HUES48 (cell line): ENCODE results near the gene CARS2.
"Not testable (repeated sequence)": the region's sequence is repeated elsewhere in the genome, so short reads cannot be mapped to it uniquely, and the experiment has no call there.

ENCODE experiments used
- H3K27ac ChIP-seq: one replicate; pipeline ENCODE4 v1.7.0; 2013; ENCODE audit warnings: low read depth, low read length, inconsistent platforms
- H3K27me3 ChIP-seq: 2 replicates; pipeline ENCODE4 v1.6.1; 2013; ENCODE audit warnings: mild to moderate bottlenecking, low read length; ENCODE audit not compliant: control insufficient read depth, insufficient read depth
- H3K36me3 ChIP-seq: 2 replicates; pipeline ENCODE4 v1.6.1; 2013; ENCODE audit warnings: low read length; ENCODE audit not compliant: control insufficient read depth, insufficient read depth
- H3K4me1 ChIP-seq: 2 replicates; pipeline ENCODE4 v1.6.1; 2013; ENCODE audit warnings: mild to moderate bottlenecking, low read length; ENCODE audit not compliant: control insufficient read depth, insufficient read depth
- H3K4me3 ChIP-seq: 2 replicates; pipeline ENCODE4 v1.5.1; 2013; ENCODE audit warnings: mild to moderate bottlenecking, low read depth, low read length
- H3K9ac ChIP-seq: 2 replicates; pipeline ENCODE4 v1.6.1; 2013; ENCODE audit warnings: mild to moderate bottlenecking, low read depth, low read length, moderate library complexity
- H3K9me3 ChIP-seq: 2 replicates; pipeline ENCODE4 v1.6.1; 2013; ENCODE audit warnings: low read length; ENCODE audit not compliant: control insufficient read depth, insufficient read depth

Gene CARS2

GRCh38 chr13:110705356-110705825, 525 bp downstream of the CARS2 start:
- Histone ChIP-seq H3K9me3 (no peaks in the 10 kb centered on the region), H3K36me3 (peaks cover 18% of the 10 kb centered on the region), H3K27ac (peak overlapping the region; percentile 71), H3K27me3 (no peaks in the 10 kb centered on the region), H3K4me3 (peak overlapping the region; percentile 78), H3K4me1 (peaks cover 9% of the 10 kb centered on the region), H3K9ac (peak overlapping the region; percentile 49; the same call in 1 of the 2 replicates)

- Histone ChIP-seq H3K4me3 (no peak overlapping the region), H3K36me3 (peaks cover 39% of the 10 kb centered on the region), H3K27me3 (no peaks in the 10 kb centered on the region), H3K9ac (no peak overlapping the region), H3K9me3 (no peaks in the 10 kb centered on the region), H3K4me1 (peaks cover 9% of the 10 kb centered on the region), H3K27ac (no peak overlapping the region)
Observed at GRCh38 chr13:110702591-110703526, 3.1 kb downstream of the CARS2 start.

- H3K9ac ChIP-seq: no peak overlapping the region
- peaks cover 9% of the 10 kb centered on the region for H3K4me1 ChIP-seq
- no peak overlapping the region for H3K4me3 ChIP-seq
- peaks cover 44% of the 10 kb centered on the region for H3K36me3 ChIP-seq
- H3K27me3 ChIP-seq: no peaks in the 10 kb centered on the region
- H3K9me3 ChIP-seq: no peaks in the 10 kb centered on the region
- H3K27ac ChIP-seq: no peak overlapping the region
Observed at GRCh38 chr13:110702089-110702488, 3.8 kb downstream of the CARS2 start.

GRCh38 chr13:110701061-110701460, 4.9 kb downstream of the CARS2 start:
- H3K27me3 ChIP-seq, H3K9ac ChIP-seq, H3K9me3 ChIP-seq, H3K27ac ChIP-seq, H3K4me1 ChIP-seq, H3K4me3 ChIP-seq: not testable (repeated sequence)
- peaks cover 52% of the 10 kb centered on the region for H3K36me3 ChIP-seq

- Histone ChIP-seq H3K9me3 (no peaks in the 10 kb centered on the region), H3K9ac (no peak overlapping the region), H3K27ac (no peak overlapping the region), H3K36me3 (peaks cover 55% of the 10 kb centered on the region), H3K4me1 (peaks cover 6% of the 10 kb centered on the region), H3K27me3 (no peaks in the 10 kb centered on the region), H3K4me3 (no peak overlapping the region)
Observed at GRCh38 chr13:110700641-110701040, 5.3 kb downstream of the CARS2 start.

GRCh38 chr13:110700186-110700585, 5.7 kb downstream of the CARS2 start:
- no peaks in the 10 kb centered on the region for H3K27me3 ChIP-seq
- no peaks in the 10 kb centered on the region for H3K9me3 ChIP-seq
- H3K4me3 ChIP-seq: no peak overlapping the region
- peaks cover 6% of the 10 kb centered on the region for H3K4me1 ChIP-seq
- no peak overlapping the region for H3K9ac ChIP-seq
- H3K27ac ChIP-seq: no peak overlapping the region
- peaks cover 59% of the 10 kb centered on the region for H3K36me3 ChIP-seq

GRCh38 chr13:110699148-110700145, 6.5 kb downstream of the CARS2 start:
- H3K9me3 ChIP-seq: no peaks in the 10 kb centered on the region
- H3K9ac ChIP-seq: no peak overlapping the region
- H3K27ac ChIP-seq: no peak overlapping the region
- H3K36me3 ChIP-seq: peaks cover 62% of the 10 kb centered on the region
- H3K4me1 ChIP-seq: no peaks in the 10 kb centered on the region
- no peaks in the 10 kb centered on the region for H3K27me3 ChIP-seq
- H3K4me3 ChIP-seq: no peak overlapping the region

GRCh38 chr13:110698689-110699088, 7.2 kb downstream of the CARS2 start:
- Histone ChIP-seq H3K9me3 (no peaks in the 10 kb centered on the region), H3K4me3 (no peak overlapping the region), H3K9ac (no peak overlapping the region), H3K27me3 (no peaks in the 10 kb centered on the region), H3K4me1 (no peaks in the 10 kb centered on the region), H3K36me3 (peaks cover 60% of the 10 kb centered on the region), H3K27ac (no peak overlapping the region)

- Histone ChIP-seq H3K27me3 (no peaks in the 10 kb centered on the region), H3K4me1 (no peaks in the 10 kb centered on the region), H3K27ac (no peak overlapping the region), H3K36me3 (peaks cover 59% of the 10 kb centered on the region), H3K9me3 (no peaks in the 10 kb centered on the region), H3K9ac (no peak overlapping the region), H3K4me3 (no peak overlapping the region)
Observed at GRCh38 chr13:110697842-110698241, 8.1 kb downstream of the CARS2 start.

- no peak overlapping the region for H3K27ac ChIP-seq
- no peak overlapping the region for H3K4me3 ChIP-seq
- no peak overlapping the region for H3K9ac ChIP-seq
- H3K36me3 ChIP-seq: peaks cover 59% of the 10 kb centered on the region
- H3K9me3 ChIP-seq: no peaks in the 10 kb centered on the region
- no peaks in the 10 kb centered on the region for H3K4me1 ChIP-seq
- no peaks in the 10 kb centered on the region for H3K27me3 ChIP-seq
Observed at GRCh38 chr13:110696776-110697175, 9.1 kb downstream of the CARS2 start.
